H1 (cell line): ENCODE measurements around the gene ADAMTS1. TPM values are rescaled to one million over a fixed set of nuclear protein-coding genes. Genes with fewer than 3 reads are reported as not detected.

Experiments
- CTCF ChIA-PET: fragments of 300-600 bp; sonication (Branson Sonifier 250); formaldehyde crosslinking; loops from one replicate; lab custom pipeline; 2021; ENCODE audit not compliant: partially characterized antibody; lab: Charles Lee
- POLR2A ChIA-PET: fragments of 300-600 bp; sonication (Branson Sonifier 250); formaldehyde crosslinking; loops from one replicate; lab custom pipeline; 2021; ENCODE audit warnings: inconsistent platforms; ENCODE audit not compliant: partially characterized antibody; lab: Charles Lee
- DNase-seq, 2 experiments: peaks; one replicate each; pipeline versions ENCODE4 v3.0.0 to v3.0.0-alpha.2; 2010 to 2022; ENCODE audit warnings: low spot score in 2 of 2, low read depth in 1 of 2, mixed read lengths in 1 of 2
- FAIRE-seq: peaks from 2 replicates; lab custom pipeline; 2011; peaks lifted over from hg19 to GRCh38; lab: Jason Lieb, UNC
- H2AFZ ChIP-seq: 2 replicates; pipeline ENCODE4 v1.8.1; 2012; ENCODE audit warnings: low read length, inconsistent platforms
- H2AK5ac ChIP-seq: 2 replicates; pipeline ENCODE4 v1.6.1; 2013; ENCODE audit warnings: low read depth, low read length
- H2BK120ac ChIP-seq: replicated peaks from 2 replicates; pipeline ENCODE3; 2013; ENCODE audit warnings: low read depth, low read length, inconsistent platforms
- H2BK12ac ChIP-seq: 2 replicates; pipeline ENCODE4 v1.6.1; 2013; ENCODE audit warnings: low read depth, low read length
- H2BK15ac ChIP-seq: 2 replicates; pipeline ENCODE4 v1.6.1; 2013; ENCODE audit warnings: low read length
- H2BK20ac ChIP-seq: 2 replicates; pipeline ENCODE4 v1.6.1; 2013; ENCODE audit warnings: low read length
- H2BK5ac ChIP-seq: 2 replicates; pipeline ENCODE4 v1.6.1; 2013; ENCODE audit warnings: low read depth, low read length
- H3K14ac ChIP-seq: 2 replicates; pipeline ENCODE4 v1.6.1; 2013; ENCODE audit warnings: inconsistent platforms; ENCODE audit not compliant: insufficient read length
- H3K18ac ChIP-seq: 2 replicates; pipeline ENCODE4 v1.6.1; 2013; ENCODE audit warnings: low read length; ENCODE audit errors: extremely low read depth
- H3K23ac ChIP-seq: 2 replicates; pipeline ENCODE4 v1.6.1; 2013; ENCODE audit warnings: inconsistent platforms; ENCODE audit not compliant: insufficient read length
- H3K23me2 ChIP-seq: 2 replicates; pipeline ENCODE4 v1.6.1; 2013; ENCODE audit warnings: low read depth, low read length
- H3K27ac ChIP-seq: 2 replicates; pipeline ENCODE4 v1.6.1; 2011; ENCODE audit warnings: low read depth, low read length, inconsistent platforms
- H3K27me3 ChIP-seq, 4 experiments: replicated peaks in 1 of 4; 1 replicate in 1 of 4; 2 replicates in 3 of 4; pipeline versions ENCODE4 v1.6.1 to v1.8.1; 2011 to 2013; ENCODE audit warnings: low read length in 3 of 4, mild to moderate bottlenecking in 3 of 4, inconsistent platforms in 2 of 4, mixed read lengths in 2 of 4, moderate library complexity in 1 of 4; ENCODE audit not compliant: control insufficient read depth in 3 of 4, insufficient read depth in 3 of 4; ENCODE audit errors: extremely low read depth in 1 of 4
- H3K36me3 ChIP-seq, 4 experiments: 2 replicates each; pipeline versions ENCODE4 v1.6.1 to v1.8.1; 2011 to 2013; ENCODE audit warnings: mild to moderate bottlenecking in 4 of 4, low read length in 3 of 4, moderate library complexity in 2 of 4, control low read depth in 1 of 4, inconsistent platforms in 1 of 4; ENCODE audit not compliant: insufficient read depth in 4 of 4, control insufficient read depth in 2 of 4
- H3K4ac ChIP-seq: replicated peaks from 2 replicates; pipeline ENCODE3; 2013; ENCODE audit warnings: low read length, low read depth, mixed read lengths, inconsistent platforms; ENCODE audit not compliant: insufficient read length
- H3K4me1 ChIP-seq, 4 experiments: replicated peaks in 1 of 4; 1 replicate in 1 of 4; 2 replicates in 3 of 4; pipeline versions ENCODE4 v1.6.1 to v1.8.1; 2011 to 2013; ENCODE audit warnings: low read length in 3 of 4, inconsistent platforms in 2 of 4, mixed read lengths in 1 of 4; ENCODE audit not compliant: insufficient read depth in 4 of 4, control insufficient read depth in 3 of 4
- H3K4me2 ChIP-seq, 2 experiments: 2 replicates each; pipeline versions ENCODE4 v1.6.1 to v1.8.1; 2011 to 2013; ENCODE audit warnings: low read depth in 2 of 2, low read length in 2 of 2, control low read depth in 1 of 2, inconsistent platforms in 1 of 2, mild to moderate bottlenecking in 1 of 2; ENCODE audit not compliant: insufficient read depth in 1 of 2
- H3K4me3 ChIP-seq, 4 experiments: fragments of 200-600, 300-600 bp in 1 of 4; sonication (generic), shearing (Covaris generic), sonication (Bioruptor Twin) in 1 of 4; 2 replicates each; pipeline versions ENCODE4 v1.5.1 to v1.8.1; 2011 to 2016; ENCODE audit warnings: low read length in 4 of 4, low read depth in 3 of 4, control low read depth in 2 of 4, inconsistent platforms in 2 of 4, mild to moderate bottlenecking in 2 of 4, mixed read lengths in 1 of 4, moderate library complexity in 1 of 4; ENCODE audit not compliant: insufficient read depth in 2 of 4; ENCODE audit errors: extremely low read depth in 1 of 4
- H3K56ac ChIP-seq: replicated peaks from 2 replicates; pipeline ENCODE3; 2013; ENCODE audit warnings: low read depth, mild to moderate bottlenecking, mixed read lengths, low read length, inconsistent platforms; ENCODE audit not compliant: insufficient read length
- H3K79me1 ChIP-seq: 2 replicates; pipeline ENCODE4 v1.6.1; 2013; ENCODE audit warnings: low read depth, low read length, control low read depth
- H3K79me2 ChIP-seq, 2 experiments: 2 replicates each; pipeline versions ENCODE4 v1.6.1 to v1.8.1; 2012 to 2013; ENCODE audit warnings: low read length in 2 of 2, mild to moderate bottlenecking in 2 of 2, inconsistent platforms in 1 of 2; ENCODE audit not compliant: insufficient read depth in 2 of 2, control insufficient read depth in 1 of 2
- H3K9ac ChIP-seq, 4 experiments: replicated peaks in 1 of 4; 1 replicate in 1 of 4; 2 replicates in 3 of 4; pipeline versions ENCODE4 v1.6.1 to v1.8.1; 2011 to 2013; ENCODE audit warnings: low read depth in 3 of 4, low read length in 3 of 4, control low read depth in 2 of 4, mild to moderate bottlenecking in 2 of 4, moderate library complexity in 2 of 4, inconsistent platforms in 1 of 4; ENCODE audit errors: extremely low read depth in 1 of 4
- H3K9me3 ChIP-seq, 2 experiments: 2 replicates each; pipeline versions ENCODE4 v1.6.1 to v1.8.1; 2012 to 2013; ENCODE audit warnings: mild to moderate bottlenecking in 2 of 2, moderate library complexity in 2 of 2, control low read depth in 1 of 2, inconsistent platforms in 1 of 2, low read depth in 1 of 2, low read length in 1 of 2, mixed read lengths in 1 of 2; ENCODE audit not compliant: insufficient read depth in 2 of 2
- H4K20me1 ChIP-seq, 2 experiments: replicated peaks in 1 of 2; 2 replicates each; pipeline versions ENCODE3 to v1.8.1; 2011 to 2013; ENCODE audit warnings: inconsistent platforms in 2 of 2, low read length in 2 of 2, mild to moderate bottlenecking in 1 of 2; ENCODE audit not compliant: insufficient read depth in 2 of 2, control insufficient read depth in 1 of 2
- H4K5ac ChIP-seq: 2 replicates; pipeline ENCODE4 v1.6.1; 2013; ENCODE audit warnings: low read length, low read depth, mixed read lengths, inconsistent platforms; ENCODE audit not compliant: insufficient read length
- H4K8ac ChIP-seq: 2 replicates; pipeline ENCODE4 v1.8.0; 2013; ENCODE audit warnings: mild to moderate bottlenecking, moderate library complexity, low read length, inconsistent platforms; ENCODE audit not compliant: insufficient read depth; ENCODE audit errors: extremely low read depth
- H4K91ac ChIP-seq: replicated peaks from 2 replicates; pipeline ENCODE3; 2013; ENCODE audit warnings: low read length, mixed read lengths, inconsistent platforms; ENCODE audit not compliant: insufficient read length
- BRCA1 ChIP-seq: IDR thresholded peaks from 2 replicates; pipeline ENCODE4 v1.6.1; 2012; ENCODE audit warnings: low read depth, low read length, improper control_type of control experiment
- RXRA ChIP-seq: IDR thresholded peaks from 2 replicates; pipeline ENCODE4 v1.6.1; 2011; ENCODE audit warnings: low read depth, mild to moderate bottlenecking, low read length, moderate library complexity; ENCODE audit not compliant: insufficient read depth
- SUZ12 ChIP-seq: fragments of 200-600 bp; sonication (generic); IDR thresholded peaks from 2 replicates; pipeline ENCODE4 v1.6.1; 2012; ENCODE audit warnings: mild to moderate bottlenecking, inconsistent platforms, low read length, moderate library complexity, mixed read lengths
- ZNF274 ChIP-seq: IDR thresholded peaks from 2 replicates; pipeline ENCODE4 v1.7.0; 2012; ENCODE audit warnings: low read length, borderline replicate concordance; ENCODE audit errors: extremely low read depth
- WGBS, 2 experiments: shearing (Covaris generic) in 1 of 2; methylation state at CpG; one replicate each; pipeline versions ENCODE4 v1.1.6 to v1.1.7; 2013 to 2015; ENCODE audit warnings: low lambda C conversion rate in 2 of 2, mixed read lengths in 2 of 2, inconsistent platforms in 1 of 2, low coverage in 1 of 2, missing lambda C conversion rate in 1 of 2; ENCODE audit not compliant: insufficient replicate concordance in 2 of 2, insufficient coverage in 1 of 2, insufficient read length in 1 of 2; ENCODE audit errors: extremely low coverage in 1 of 2, missing lambda C conversion rate in 1 of 2; 5-methylcytosine and 5-hydroxymethylcytosine counted together
- polyA plus RNA-seq, 7 experiments: library from polyadenylated mRNA; depleted of rRNA in 3 of 7; stranded (reverse) in 5 of 7; unstranded in 2 of 7; fragments of >200 nt in 5 of 7; fragments of 200-250 nt in 2 of 7; gene quantifications; 1 replicate in 5 of 7; 2 replicates in 1 of 7; 4 replicates in 1 of 7; pipeline versions ENCODE4 v1.2.1 to v1.2.3, GENCODE V29; 2011 to 2013; ENCODE audit warnings: missing spikeins in 2 of 7, mixed read lengths in 2 of 7
- total RNA-seq: library from RNA; stranded (reverse); fragmentation: NEBNext Ultra II Directional; extraction: Animal tissue kit (Norgen Biotek cat#: 25700); gene quantifications from 2 replicates; pipeline ENCODE4 v1.2.1, GENCODE V29; 2021

ADAMTS1 gene
- total and polyA plus RNA-seq, 2 of the 8 experiments (the other 6 are each of a cell fraction or from before 2014, with no cell fraction given) = 10.7 to 22.4 TPM

DNA sequence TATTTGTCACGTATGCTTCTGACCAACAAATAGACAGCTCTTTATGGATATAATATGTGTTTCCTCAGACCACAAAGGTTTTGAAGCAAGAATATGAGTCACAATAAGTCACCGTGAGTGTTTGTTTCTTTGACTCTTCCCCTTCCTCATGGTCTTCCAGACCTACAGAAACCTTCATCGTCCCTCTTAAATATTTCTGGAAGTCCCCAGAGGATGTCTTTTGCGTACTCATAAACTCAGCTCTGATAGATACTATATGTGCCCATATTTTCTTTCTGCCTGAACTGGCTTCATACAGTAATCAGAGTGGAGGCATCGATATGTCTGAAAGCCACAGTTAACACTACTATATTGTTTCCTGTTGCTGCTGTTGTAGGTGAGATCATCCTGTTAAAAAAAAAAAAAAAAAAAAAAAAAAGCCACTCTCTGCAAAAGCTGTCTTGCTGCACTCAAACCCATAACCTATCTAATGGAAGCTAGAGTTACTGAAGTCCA is 38.4 kb downstream of the ADAMTS1 start:
- Histone ChIP-seq H3K4me3 (no peak overlapping the region), H2BK12ac (no peak overlapping the region), H3K79me2 (no peaks in the 10 kb centered on the region), H3K14ac (no peak overlapping the region), H2AFZ (no peak overlapping the region), H3K18ac (no peak overlapping the region), H3K56ac (no peak overlapping the region), H2BK15ac (no peak overlapping the region), H3K9me3 (no peaks in the 10 kb centered on the region), H4K8ac (no peak overlapping the region), H4K91ac (no peak overlapping the region), H3K27ac (no peak overlapping the region), H2BK5ac (no peak overlapping the region), H4K5ac (no peak overlapping the region), H3K23ac (no peak overlapping the region), H3K4me1 (peaks cover 0 to under 1% (median 0%) of the 10 kb centered on the region in 4 experiments; a peak in 1 of 7 replicates), H2AK5ac (no peak overlapping the region), H3K27me3 (no peaks in the 10 kb centered on the region), H3K36me3 (no peaks in the 10 kb centered on the region), H3K4me2 (no peak overlapping the region), H3K4ac (no peak overlapping the region), H3K9ac (no peak overlapping the region), H3K79me1 (no peaks in the 10 kb centered on the region), H2BK20ac (no peak overlapping the region), H2BK120ac (no peak overlapping the region), H4K20me1 (no peaks in the 10 kb centered on the region), H3K23me2 (no peaks in the 10 kb centered on the region)
- FAIRE-seq = no peak
- ChIA-PET CTCF (interaction anchor here (1.0 to 2.1 kb wide), 5 partner anchors 9 to 74 kb away, joined by 3 to 8 read pairs (median 4); partner anchors contain the start of gene ADAMTS1), POLR2A (interaction anchor here (1.2 kb wide), 1 partner anchor 9 kb away, joined by 3 read pairs; no protein-coding TSS in a partner anchor)
- TF ChIP-seq RXRA (no peak), ZNF274 (no peak), SUZ12 (no peak), BRCA1 (no peak)
- WGBS, 2 experiments = 96% methylated on average over 5 of the region's 5 CpGs; no CpG with 5 or more reads in 1 of the 2 experiments
- no peak for DNase-seq
